ENCODE data around the gene CA11. TPM values are rescaled to one million over a fixed set of nuclear protein-coding genes. Genes with fewer than 3 reads are reported as not detected.
A peak's percentile ranks its signal among the peaks of the same experiment; 100 is the strongest.

Gene CA11
- polyA plus RNA-seq, 1 experiment: 3.0 TPM

DNA sequence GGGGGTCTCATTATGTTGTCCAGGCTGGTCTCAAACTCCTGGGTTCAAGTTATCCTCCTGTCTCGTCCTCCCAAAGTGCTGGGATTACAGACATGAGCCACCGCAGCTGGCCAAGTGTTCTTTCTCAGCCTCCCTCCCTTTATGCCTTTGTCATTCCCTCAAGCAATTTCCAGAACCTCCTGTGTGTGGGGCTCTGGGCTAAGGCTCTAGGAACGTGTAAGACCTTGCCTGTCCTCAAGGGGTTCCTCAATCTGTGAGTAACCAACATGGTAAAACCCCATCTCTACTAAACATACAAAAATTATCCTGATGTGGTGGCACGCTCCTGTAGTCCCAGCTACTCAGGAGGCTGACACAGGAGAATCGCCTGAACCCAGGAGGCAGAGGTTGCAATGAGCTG is 55.0 kb downstream of the CA11 start:
- H3K4me3 ChIP-seq (ENCODE audit: low read depth, low read length): no peak overlapping the region
- no peak for DNase-seq (ENCODE audit: low read depth)
- no peaks in the 10 kb centered on the region for H3K36me3 ChIP-seq (ENCODE audit: control insufficient read depth, insufficient read depth, low read length)
- H3K27me3 ChIP-seq (ENCODE audit: control insufficient read depth, insufficient read depth, low read length): no peaks in the 10 kb centered on the region
- ChIA-PET CTCF (interaction anchor here (1.6 to 11.5 kb wide), 3 partner anchors 18 to 98 kb away, joined by 3 to 161 read pairs (median 32); partner anchors contain the start of genes RPL18 and SPHK2), POLR2A (no interaction called here)
- TF ChIP-seq, protein P1, sequence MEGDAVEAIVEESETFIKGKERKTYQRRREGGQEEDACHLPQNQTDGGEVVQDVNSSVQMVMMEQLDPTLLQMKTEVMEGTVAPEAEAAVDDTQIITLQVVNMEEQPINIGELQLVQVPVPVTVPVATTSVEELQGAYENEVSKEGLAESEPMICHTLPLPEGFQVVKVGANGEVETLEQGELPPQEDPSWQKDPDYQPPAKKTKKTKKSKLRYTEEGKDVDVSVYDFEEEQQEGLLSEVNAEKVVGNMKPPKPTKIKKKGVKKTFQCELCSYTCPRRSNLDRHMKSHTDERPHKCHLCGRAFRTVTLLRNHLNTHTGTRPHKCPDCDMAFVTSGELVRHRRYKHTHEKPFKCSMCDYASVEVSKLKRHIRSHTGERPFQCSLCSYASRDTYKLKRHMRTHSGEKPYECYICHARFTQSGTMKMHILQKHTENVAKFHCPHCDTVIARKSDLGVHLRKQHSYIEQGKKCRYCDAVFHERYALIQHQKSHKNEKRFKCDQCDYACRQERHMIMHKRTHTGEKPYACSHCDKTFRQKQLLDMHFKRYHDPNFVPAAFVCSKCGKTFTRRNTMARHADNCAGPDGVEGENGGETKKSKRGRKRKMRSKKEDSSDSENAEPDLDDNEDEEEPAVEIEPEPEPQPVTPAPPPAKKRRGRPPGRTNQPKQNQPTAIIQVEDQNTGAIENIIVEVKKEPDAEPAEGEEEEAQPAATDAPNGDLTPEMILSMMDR (IDR thresholded peaks at IDR 0.05; ENCODE audit: insufficient read depth, low read depth, low read length): no peak

DNA sequence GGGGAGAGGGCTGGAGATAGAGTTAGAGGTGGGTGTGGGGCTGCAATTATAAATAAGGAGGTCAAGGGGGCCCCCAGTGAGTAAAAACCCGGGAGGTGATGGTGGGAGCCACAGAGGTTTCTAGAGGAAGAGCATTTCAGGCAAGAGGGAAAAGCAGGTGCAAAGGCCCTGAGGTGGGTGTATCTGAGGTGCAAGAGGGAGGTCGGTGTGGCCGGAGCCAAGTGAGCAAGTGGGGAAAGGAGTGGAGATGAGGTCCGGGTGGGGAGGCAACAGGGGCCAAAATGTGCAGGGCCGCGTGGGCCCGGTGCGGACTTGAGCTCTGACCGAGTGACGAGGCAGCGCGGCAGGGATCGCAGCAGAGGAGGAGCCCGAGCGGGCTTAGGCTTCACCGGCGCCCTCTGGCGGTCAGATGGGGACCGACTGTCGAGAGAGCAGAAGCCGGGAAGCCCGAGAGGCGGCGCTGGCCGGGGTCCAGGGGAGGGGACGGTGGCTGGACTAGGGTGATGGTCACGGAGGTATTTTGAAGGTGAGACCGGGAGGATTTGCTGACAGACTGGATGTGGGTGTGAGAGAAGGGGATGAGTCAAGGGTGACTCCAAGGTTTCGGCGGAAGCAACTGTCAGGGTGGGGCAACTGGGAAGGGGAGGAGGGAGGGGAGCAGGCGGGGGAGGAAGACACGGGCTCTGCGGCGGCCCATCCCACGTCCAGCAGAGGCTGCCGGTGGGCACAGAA is 57.2 kb downstream of the CA11 start:
- Histone ChIP-seq H3K4me3 (ENCODE audit: low read depth, low read length) (peak overlapping the region; percentile 47), H3K27me3 (ENCODE audit: control insufficient read depth, insufficient read depth, low read length) (no peaks in the 10 kb centered on the region), H3K36me3 (ENCODE audit: control insufficient read depth, insufficient read depth, low read length) (no peaks in the 10 kb centered on the region)
- TF ChIP-seq, protein P1 (IDR thresholded peaks at IDR 0.05; ENCODE audit: insufficient read depth, low read depth, low read length): peak; percentile 99
- DNase-seq (ENCODE audit: low read depth): no peak
- ChIA-PET CTCF (interaction anchor here (0.7 to 11.5 kb wide), 23 partner anchors 11 to 328 kb away, joined by 3 to 226 read pairs (median 5); partner anchors contain the start of genes FAM83E, KDELR1, RPL18 and SPHK2), POLR2A (no interaction called here)

Other genes with a start within 250 kb of the CA11 start
- gene GRWD1, start 200.2 kb downstream of the CA11 start, polyA plus RNA-seq (2011; rRNA removed): 13.9 and 20.0 TPM in 2 replicates
- 0.31 and 0.34 TPM in 2 replicates for gene KCNJ14, start 190.6 kb downstream of the CA11 start, polyA plus RNA-seq (2011; rRNA removed)
- 40.5 and 65.8 TPM in 2 replicates for gene CYTH2, start 176.8 kb downstream of the CA11 start, polyA plus RNA-seq (2011; rRNA removed)
- gene LMTK3, start 134.4 kb downstream of the CA11 start, polyA plus RNA-seq (2011; rRNA removed): 0.04 TPM in 1 of 2 replicates, not detected in the other
- 0.25 TPM in 1 of 2 replicates, not detected in the other for gene SULT2B1, start 94.0 kb downstream of the CA11 start, polyA plus RNA-seq (2011; rRNA removed)
- not detected in 2 replicates for gene SPACA4, start 39.4 kb downstream of the CA11 start, polyA plus RNA-seq (2011; rRNA removed)
- gene FAM83E, start 31.1 kb downstream of the CA11 start, polyA plus RNA-seq (2011; rRNA removed): 0.16 TPM in 1 of 2 replicates, not detected in the other
- gene RPL18, start 27.0 kb downstream of the CA11 start, polyA plus RNA-seq (2011; rRNA removed): 1,260 and 1,324 TPM in 2 replicates
- gene SPHK2, start 26.7 kb downstream of the CA11 start, polyA plus RNA-seq (2011; rRNA removed): 5.6 and 9.2 TPM in 2 replicates
- 4.3 and 5.3 TPM in 2 replicates for gene DBP, start 8.8 kb downstream of the CA11 start, polyA plus RNA-seq (2011; rRNA removed)
- 0.10 and 0.11 TPM in 2 replicates for gene NTN5, start 26.8 kb upstream of the CA11 start, polyA plus RNA-seq (2011; rRNA removed)
- gene FUT2, start 49.8 kb upstream of the CA11 start, polyA plus RNA-seq (2011; rRNA removed): not detected in 2 replicates
- 0.86 and 1.5 TPM in 2 replicates for gene MAMSTR, start 73.5 kb upstream of the CA11 start, polyA plus RNA-seq (2011; rRNA removed)
- gene RASIP1, start 94.4 kb upstream of the CA11 start, polyA plus RNA-seq (2011; rRNA removed): 0.76 and 1.1 TPM in 2 replicates
- not detected in 2 replicates for gene IZUMO1, start 100.7 kb upstream of the CA11 start, polyA plus RNA-seq (2011; rRNA removed)
- gene FUT1, start 106.5 kb upstream of the CA11 start, polyA plus RNA-seq (2011; rRNA removed): 0.32 and 0.37 TPM in 2 replicates
- not detected in 2 replicates for gene FGF21, start 109.3 kb upstream of the CA11 start, polyA plus RNA-seq (2011; rRNA removed)
- 32.1 and 52.2 TPM in 2 replicates for gene BCAT2, start 164.8 kb upstream of the CA11 start, polyA plus RNA-seq (2011; rRNA removed)
- 7.4 and 7.6 TPM in 2 replicates for gene HSD17B14, start 190.3 kb upstream of the CA11 start, polyA plus RNA-seq (2011; rRNA removed)
- 3.3 and 5.4 TPM in 2 replicates for gene PLEKHA4, start 222.4 kb upstream of the CA11 start, polyA plus RNA-seq (2011; rRNA removed)
- gene PPP1R15A, start 226.2 kb upstream of the CA11 start, polyA plus RNA-seq (2011; rRNA removed): 24.7 and 43.0 TPM in 2 replicates